Measurements from ENCODE around the gene ANKRD31.

- TF ChIP-seq CTCF (IDR thresholded peaks at IDR 0.05), result peak in 3 of 6 experiments; percentile 36 to 40 (median 40)
- no peak for TF ChIP-seq POLR2A (IDR thresholded peaks at IDR 0.05)
These were observed 69.3 kb downstream of the ANKRD31 start for GRCh38 chr5:75167345-75167744.
